Measurements from ENCODE around the gene ARHGAP31.
"Not testable (repeated sequence)": the region's sequence is repeated elsewhere in the genome, so short reads cannot be mapped to it uniquely, and the experiment has no call there.

The ARHGAP31 gene

GRCh38 chr3:119259821-119260220, 34.4 kb upstream of the ARHGAP31 start:
- no peak for DNase-seq (ENCODE audit: low read depth)
- no peak for TF ChIP-seq CTCF (IDR thresholded peaks at IDR 0.05; ENCODE audit: control insufficient read depth, insufficient read depth, low read depth, low read length, missing control alignments)
- no peak overlapping the region for H3K4me3 ChIP-seq (ENCODE audit: control insufficient read depth, low read depth, low read length)

- TF ChIP-seq CTCF (IDR thresholded peaks at IDR 0.05; ENCODE audit: control insufficient read depth, insufficient read depth, low read depth, low read length, missing control alignments) = no peak
- no peak for DNase-seq (ENCODE audit: low read depth)
Measured at GRCh38 chr3:119261055-119261454, 33.1 kb upstream of the ARHGAP31 start.

GRCh38 chr3:119270212-119270611, 24.0 kb upstream of the ARHGAP31 start:
- H3K4me3 ChIP-seq (ENCODE audit: control insufficient read depth, low read depth, low read length); DNase-seq (ENCODE audit: low read depth): not testable (repeated sequence)

More at GRCh38 chr3:119261055-119261454, 33.1 kb upstream of the ARHGAP31 start:
- H3K4me3 ChIP-seq (ENCODE audit: control insufficient read depth, low read depth, low read length) = no peak overlapping the region

GRCh38 chr3:119276680-119277079, 17.5 kb upstream of the ARHGAP31 start:
- DNase-seq (ENCODE audit: low read depth) = no peak

GRCh38 chr3:119279101-119279554, 15.1 kb upstream of the ARHGAP31 start:
- H3K4me3 ChIP-seq (ENCODE audit: control insufficient read depth, low read depth, low read length) = no peak overlapping the region
- no peak for TF ChIP-seq CTCF (IDR thresholded peaks at IDR 0.05; ENCODE audit: control insufficient read depth, insufficient read depth, low read depth, low read length, missing control alignments)
- DNase-seq (ENCODE audit: low read depth) = no peak

More at GRCh38 chr3:119276680-119277079, 17.5 kb upstream of the ARHGAP31 start:
- no peak for TF ChIP-seq CTCF (IDR thresholded peaks at IDR 0.05; ENCODE audit: control insufficient read depth, insufficient read depth, low read depth, low read length, missing control alignments)
- H3K4me3 ChIP-seq (ENCODE audit: control insufficient read depth, low read depth, low read length) = no peak overlapping the region

- H3K4me3 ChIP-seq (ENCODE audit: control insufficient read depth, low read depth, low read length) = no peak overlapping the region
- TF ChIP-seq CTCF (IDR thresholded peaks at IDR 0.05; ENCODE audit: control insufficient read depth, insufficient read depth, low read depth, low read length, missing control alignments) = no peak
- no peak for DNase-seq (ENCODE audit: low read depth)
Measured at GRCh38 chr3:119279584-119280243, 14.5 kb upstream of the ARHGAP31 start.

GRCh38 chr3:119288669-119289403, 5.3 kb upstream of the ARHGAP31 start:
- DNase-seq (ENCODE audit: low read depth) = no peak
- TF ChIP-seq CTCF (IDR thresholded peaks at IDR 0.05; ENCODE audit: control insufficient read depth, insufficient read depth, low read depth, low read length, missing control alignments) = no peak
- no peak overlapping the region for H3K4me3 ChIP-seq (ENCODE audit: control insufficient read depth, low read depth, low read length)
